NCI-H1930 (cell line): ENCODE data around the gene CD38.
A peak's percentile ranks its signal among the peaks of the same experiment; 100 is the strongest.

Source experiments
- DNase-seq, 2 experiments: peaks; one replicate each; lab custom pipeline; 2025; lab: John Stamatoyannopoulos, UW

The CD38 gene

GRCh38 chr4:15868111-15868510 lies 90.0 kb downstream of the CD38 start:
- no peak for DNase-seq

DNA sequence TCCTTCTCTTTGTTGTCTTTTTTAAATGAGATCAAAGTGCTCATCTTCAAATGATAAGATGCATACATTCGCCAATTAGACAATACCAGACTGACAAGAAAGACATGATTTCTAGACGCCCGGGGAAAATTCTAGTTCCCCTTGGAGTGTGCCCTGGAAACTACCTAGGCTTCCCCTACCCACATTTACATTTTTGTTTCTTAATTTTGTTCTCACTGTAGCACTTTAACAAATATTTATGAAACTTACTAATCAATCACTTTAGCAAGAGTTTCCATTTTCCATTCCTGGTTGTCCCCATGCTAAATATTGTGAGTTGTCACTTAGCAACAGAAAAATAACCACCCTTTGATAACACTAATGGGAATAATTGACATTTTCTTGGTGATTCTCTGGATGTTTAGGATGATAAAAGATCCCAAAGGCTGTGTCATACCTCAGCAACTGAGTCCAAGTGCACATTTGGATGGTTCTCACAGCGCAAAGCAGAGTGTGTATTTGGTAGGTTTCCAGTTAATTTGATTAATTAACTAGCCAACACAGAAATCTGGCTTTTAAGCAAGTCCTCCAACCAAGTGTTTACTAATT lies 90.8 kb downstream of the CD38 start:
- no peak for DNase-seq

DNA sequence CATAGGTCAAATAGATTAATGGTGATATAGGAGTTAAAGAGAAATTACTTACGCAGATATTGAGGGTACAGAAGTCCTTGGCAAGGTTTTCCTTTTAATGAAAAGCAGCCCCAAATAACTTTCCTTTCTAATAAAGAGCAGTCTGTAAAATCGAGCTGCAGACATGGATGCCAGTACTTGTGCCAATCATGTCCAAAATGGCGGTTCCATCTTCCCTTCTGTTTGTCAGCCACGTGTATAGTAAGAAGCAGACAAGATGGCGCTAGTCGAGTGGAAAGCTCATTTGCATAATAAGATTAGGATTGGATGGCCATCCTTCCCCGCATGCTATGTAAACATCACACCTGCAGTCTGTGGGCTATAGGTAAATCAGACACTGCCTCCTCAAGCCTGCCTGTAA lies 92.0 kb downstream of the CD38 start:
- DNase-seq = peak; percentile 18 to 31

GRCh38 chr4:15870921-15871664 lies 93.0 kb downstream of the CD38 start:
- no peak for DNase-seq

GRCh38 chr4:15873117-15873516 lies 95.0 kb downstream of the CD38 start:
- no peak for DNase-seq

DNA sequence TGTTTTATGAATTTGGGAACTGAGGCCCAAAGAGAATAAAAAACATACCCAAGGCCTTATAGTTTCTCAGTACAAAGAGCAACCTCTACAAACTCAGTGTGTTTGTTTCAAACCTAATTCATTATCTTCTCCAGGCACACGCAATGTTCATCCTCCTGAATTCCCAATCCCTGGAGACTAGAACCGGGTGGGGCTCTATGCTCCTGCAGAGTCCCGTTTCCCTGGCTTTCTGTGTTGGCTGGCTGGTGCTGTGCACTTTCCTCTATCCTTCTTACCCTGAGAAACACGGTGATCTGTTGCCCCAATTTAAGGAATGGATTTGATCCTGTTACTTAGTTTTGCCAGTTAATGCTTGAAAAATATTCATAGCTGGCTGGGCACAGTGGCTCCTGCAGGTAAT lies 96.5 kb downstream of the CD38 start:
- no peak for DNase-seq

- no peak for DNase-seq
Measured at GRCh38 chr4:15875663-15876460, 97.7 kb downstream of the CD38 start.

DNA sequence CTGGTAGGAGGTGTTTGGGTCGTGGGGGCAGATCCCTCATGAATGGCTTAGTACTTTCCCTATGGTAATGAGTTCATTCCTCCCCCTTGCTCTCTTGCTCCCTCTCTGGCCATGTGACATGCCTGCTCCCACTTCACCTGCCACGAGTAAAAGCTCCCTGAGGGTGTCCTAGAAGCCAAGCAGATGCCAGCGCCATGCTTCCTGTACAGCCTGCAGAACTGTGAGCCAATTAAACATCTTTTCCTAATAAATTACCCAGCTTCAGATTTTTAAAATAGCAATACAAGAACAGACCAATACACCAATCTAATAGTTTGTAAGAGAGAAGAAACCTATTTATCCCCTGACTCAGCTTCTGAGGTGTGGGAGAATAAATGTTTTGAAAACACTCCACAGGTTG lies 99.9 kb downstream of the CD38 start:
- no peak for DNase-seq

- no peak for DNase-seq
Measured at GRCh38 chr4:15881820-15882219, 103.7 kb downstream of the CD38 start.

DNA sequence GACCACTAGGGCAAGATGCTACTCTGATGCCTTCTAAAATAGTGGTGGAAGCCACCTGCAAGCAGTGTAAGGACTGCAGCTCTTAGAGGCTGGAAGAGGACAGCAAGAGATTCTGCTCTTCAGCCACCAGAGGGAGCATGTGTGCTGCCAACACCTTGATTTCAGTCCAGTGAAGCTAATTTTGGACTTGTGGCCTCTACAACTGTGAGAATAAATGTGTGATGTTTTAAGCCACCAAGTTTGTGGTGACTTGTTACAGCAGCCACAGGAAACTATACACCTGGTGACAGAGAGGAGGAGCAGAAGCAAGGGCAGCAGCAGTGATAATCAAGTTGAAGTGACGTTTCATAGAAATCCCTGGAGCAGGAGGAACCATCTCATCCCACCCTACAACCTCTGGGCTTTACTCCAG lies 104.6 kb downstream of the CD38 start:
- DNase-seq = peak; percentile 11 to 57

DNA sequence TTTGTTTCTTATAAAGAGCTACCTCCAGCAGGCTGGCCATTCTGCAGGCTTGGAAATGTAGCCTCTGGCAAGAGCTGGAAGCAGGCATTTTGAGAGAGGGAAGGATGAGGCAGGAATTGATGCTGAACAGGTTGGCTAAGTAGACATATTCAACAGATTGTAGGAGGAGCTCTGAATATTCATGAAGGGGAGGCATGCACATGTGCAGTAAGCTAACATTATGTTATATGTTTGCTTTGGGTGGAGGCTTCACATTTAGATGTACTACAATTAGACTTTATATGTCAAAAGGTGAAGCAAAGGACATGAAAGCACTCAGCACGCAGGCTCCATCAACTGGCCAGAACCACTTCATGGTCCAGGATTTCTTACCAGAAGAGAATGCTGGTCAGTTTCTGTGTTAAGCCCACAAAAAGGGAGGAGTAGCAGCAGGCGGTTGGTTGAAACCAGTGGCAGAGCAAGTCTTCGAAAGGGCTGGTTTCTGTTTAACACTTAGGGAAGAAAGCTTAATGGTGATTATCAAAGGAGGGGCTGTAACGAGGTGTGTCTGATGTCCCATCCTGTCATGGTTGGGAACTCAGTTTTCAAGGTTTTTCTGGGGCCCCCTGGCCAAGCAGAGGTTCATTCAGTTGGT lies 105.6 kb downstream of the CD38 start:
- no peak for DNase-seq

DNA sequence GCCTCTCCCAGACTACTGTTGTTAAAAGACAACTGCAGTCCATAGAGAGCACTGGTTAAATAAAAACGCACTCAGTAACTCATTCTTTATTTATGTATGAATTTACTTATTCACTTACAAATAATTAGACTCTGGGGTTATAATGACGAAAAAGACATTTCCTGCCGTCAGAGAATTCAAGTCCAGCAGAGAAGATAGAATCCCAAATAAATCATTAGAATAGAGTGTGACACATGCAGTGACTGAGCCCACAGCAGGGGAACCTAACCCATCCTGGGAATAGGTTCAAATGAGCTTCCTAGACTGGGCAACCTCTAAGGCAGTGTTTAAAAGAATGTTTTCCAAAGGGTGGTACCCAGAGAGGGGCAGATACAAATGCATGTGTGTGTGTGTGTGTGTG lies 106.5 kb downstream of the CD38 start:
- DNase-seq = no peak

DNA sequence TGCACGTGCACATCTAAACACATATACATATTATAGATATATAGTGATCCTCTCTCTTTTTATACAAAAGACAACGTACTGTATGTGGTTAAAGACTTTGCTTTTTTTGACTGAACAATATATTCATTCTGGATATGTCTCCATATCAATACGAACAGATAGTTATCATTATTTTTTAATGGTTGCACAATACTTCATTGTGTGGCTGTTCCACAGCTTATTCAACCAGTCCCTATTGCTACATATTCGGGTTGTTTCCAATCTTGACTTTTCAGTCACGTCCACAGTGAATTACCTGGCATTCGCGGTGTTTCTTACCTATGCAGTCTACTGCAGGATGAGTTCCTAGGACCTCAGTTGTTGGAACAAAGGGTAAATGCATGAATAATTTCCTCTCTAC lies 107.3 kb downstream of the CD38 start:
- no peak for DNase-seq

- no peak for DNase-seq
Measured at GRCh38 chr4:15888515-15888914, 110.4 kb downstream of the CD38 start.

- DNase-seq = no peak
Measured at GRCh38 chr4:15890246-15890829, 112.2 kb downstream of the CD38 start.

DNA sequence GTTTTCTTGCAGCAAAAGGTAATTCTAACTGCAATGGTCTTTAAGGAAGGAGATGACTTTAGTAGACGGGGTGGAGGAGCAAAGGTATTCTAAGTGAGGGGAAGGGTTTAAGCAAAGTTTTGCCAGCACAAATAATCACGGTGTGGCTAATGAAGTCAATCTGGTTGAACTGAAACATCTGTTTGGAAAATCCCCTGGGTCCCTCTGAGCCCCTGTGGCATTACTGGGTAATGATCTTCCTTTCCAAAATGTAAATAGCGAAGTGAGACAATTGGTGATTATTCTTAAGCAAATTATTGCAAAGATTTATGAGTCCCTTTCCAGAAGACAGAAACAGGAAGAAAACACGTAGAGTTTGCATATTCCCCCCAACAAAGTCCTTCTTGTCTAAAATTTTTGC lies 113.2 kb downstream of the CD38 start:
- no peak for DNase-seq

- no peak for DNase-seq
Measured at GRCh38 chr4:15893962-15894361, 115.8 kb downstream of the CD38 start.

GRCh38 chr4:15894393-15894792 lies 116.3 kb downstream of the CD38 start:
- no peak for DNase-seq

DNA sequence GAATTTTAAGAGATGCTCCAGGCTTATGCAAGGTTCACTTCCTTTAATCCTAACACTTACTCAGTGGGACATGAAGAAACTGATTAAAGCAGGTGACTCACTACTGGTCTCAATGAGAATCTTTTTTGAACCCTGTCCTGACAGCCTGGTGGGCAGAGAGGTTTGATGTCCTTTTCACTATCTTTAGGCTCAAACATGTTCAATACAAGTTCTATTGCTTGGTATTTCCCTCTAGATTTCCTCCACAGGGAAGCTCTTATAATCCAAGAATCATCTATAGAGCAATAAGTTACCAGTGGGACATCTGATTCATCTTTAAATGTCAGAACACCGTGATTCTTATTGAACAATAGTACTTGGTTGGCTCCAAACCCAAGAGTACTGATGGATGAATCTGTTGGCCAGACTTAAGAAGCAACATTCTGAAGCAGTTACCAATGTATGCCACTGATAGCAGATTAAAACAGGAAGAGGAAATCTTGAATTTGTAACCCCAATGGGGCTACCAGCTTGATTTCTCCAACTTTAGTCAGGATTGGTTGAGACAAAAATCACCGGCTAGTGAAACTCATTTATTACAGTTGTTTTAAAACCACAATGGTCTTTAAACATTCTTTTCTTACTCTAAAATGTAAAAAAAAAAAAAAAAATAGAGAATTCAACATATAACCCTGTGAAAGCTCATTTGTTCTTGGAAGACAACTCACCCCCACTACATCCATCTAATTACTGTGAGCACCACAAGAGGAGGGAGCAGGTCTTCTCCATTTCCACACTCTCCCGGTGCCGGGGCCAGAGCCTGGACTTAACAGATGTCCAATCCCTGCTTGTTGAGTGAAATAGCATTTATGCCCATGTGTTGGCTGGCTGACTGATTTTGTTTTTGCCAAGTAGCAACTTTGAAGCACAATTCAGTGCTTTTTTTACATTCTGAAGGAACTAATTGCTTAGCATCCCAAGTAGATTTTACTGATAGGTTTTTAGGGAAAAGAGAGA lies 117.1 kb downstream of the CD38 start:
- DNase-seq = no peak

- DNase-seq = no peak
Measured at GRCh38 chr4:15897577-15897976, 119.4 kb downstream of the CD38 start.

DNA sequence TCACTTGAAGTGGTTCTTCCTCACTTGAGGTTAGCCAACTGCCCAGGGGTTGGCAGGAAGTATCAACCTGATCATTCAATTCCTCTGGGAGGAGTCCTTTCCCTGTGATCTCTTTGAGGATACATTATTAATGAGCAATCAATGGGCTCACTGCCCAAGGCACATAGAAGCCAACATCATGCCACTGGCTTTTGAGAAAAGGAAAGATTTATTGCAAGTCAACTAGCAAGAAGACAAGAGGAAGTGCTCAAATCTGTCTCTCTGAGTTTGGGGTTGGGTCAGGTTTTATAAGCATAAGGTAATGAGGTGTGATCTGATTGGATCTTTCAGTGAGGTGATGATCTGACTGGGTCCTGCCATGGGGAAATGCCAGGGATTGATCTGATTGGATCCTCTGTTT lies 120.8 kb downstream of the CD38 start:
- DNase-seq = no peak
